Erythroblast (primary cell): ENCODE results near the gene NKAIN1.

ENCODE experiments used
- GATA1 ChIP-seq: IDR thresholded peaks from 2 replicates; pipeline ENCODE4 v1.6.1; 2011; ENCODE audit warnings: low read depth, mild to moderate bottlenecking, control low read depth, low read length, moderate library complexity
- POLR2A ChIP-seq: IDR thresholded peaks from 2 replicates; pipeline ENCODE4 v1.6.1; 2011; ENCODE audit warnings: mild to moderate bottlenecking, low read length

GRCh38 chr1:31145648-31146047 is 94.0 kb downstream of the NKAIN1 start:
- no peak for TF ChIP-seq GATA1
- TF ChIP-seq POLR2A = no peak
